Right ventricle myocardium inferior (tissue), 1 donor: ENCODE results near the gene KRT81. TPM values are rescaled to one million over a fixed set of nuclear protein-coding genes. Genes with fewer than 3 reads are reported as not detected.
"Not testable (repeated sequence)": the region's sequence is repeated elsewhere in the genome, so short reads cannot be mapped to it uniquely, and the experiment has no call there.

Experiments used
- ATAC-seq: fragments of 200-7000 bp; cut with Tn5 transposase; one replicate; pipeline ENCODE4 v1.9.1; 2020; ENCODE audit warnings: mild to moderate bottlenecking, moderate library complexity
- DNase-seq: peaks from one replicate; pipeline ENCODE4 v3.0.0; 2021; ENCODE audit errors: missing footprints
- intact Hi-C: fragments of 100-400 bp; cut with DNase I; formaldehyde crosslinking; loops from one replicate; pipeline ENCODE4 v1.11.0; 2022
- total RNA-seq: library from RNA; stranded (reverse); fragmentation: NEBNext Ultra II Directional; extraction: Animal tissue kit (Norgen Biotek cat#: 25700); gene quantifications from one replicate; pipeline ENCODE4 v1.2.1, GENCODE V29; 2021
- donor health status: DM: no; HTN: yes; CAD: no; lungs with severe emphysema.

KRT81 gene
- total RNA-seq, 1 donor from 2014 or later = not detected

DNA sequence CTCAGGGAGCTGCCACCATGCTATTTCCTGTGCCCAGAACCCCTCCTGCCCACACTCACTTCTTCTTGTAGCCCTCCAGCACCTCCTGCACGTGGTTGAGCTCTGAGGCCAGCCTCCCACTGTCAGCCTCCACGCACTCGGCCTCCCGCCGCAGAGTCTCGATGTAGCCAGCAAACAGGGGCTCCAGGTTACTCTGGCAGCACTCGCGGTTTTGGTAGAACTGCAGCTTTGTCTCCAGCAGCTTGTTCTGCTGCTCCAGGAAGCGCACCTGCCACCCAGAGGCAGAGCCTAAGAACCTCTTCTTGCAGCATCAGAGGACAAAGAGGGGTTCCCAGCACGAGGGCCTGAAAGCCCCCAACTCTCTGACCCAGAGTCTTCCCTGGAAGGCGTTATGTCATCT, 27.8 kb upstream of the KRT81 start:
- intact Hi-C loops = no loop called here
- ATAC-seq (no peak), DNase-seq (no peak)

DNA sequence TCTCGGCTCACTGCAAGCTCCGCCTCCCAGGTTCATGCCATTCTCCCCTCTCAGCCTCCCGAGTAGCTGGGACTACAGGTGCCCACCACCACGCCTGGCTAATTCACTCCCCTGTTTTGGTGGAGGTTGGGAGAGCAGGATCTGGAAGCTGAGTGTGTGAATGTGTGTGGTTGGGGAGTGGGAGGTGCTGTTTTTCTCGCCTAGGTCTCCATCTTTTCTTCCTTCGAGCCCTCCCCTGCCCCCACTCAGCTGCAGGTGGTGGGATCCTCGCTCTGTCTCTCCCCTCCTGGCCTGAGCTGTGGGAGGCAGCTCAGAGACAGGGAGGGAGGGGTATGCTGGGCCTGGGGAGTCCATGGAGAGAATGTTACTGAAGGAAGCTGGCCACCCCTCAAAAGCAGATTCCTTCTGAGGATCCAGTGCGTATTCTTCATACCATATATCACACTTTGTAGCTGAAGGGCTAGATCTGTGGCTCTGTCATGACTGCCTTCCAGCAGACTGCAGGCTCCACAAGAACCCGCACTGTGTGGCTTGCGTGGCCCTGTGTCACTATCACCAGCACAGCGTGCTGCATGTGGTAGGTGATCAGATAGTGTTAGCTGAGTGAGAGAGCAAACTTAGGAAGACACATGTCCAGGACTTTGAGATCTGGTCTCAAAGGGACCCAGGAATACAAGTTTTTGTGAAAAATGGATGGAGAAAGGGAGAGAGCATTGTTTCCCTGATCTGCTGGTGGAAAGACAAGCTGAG, 27.1 kb upstream of the KRT81 start:
- no peak for ATAC-seq
- intact Hi-C loops = no loop called here

DNA sequence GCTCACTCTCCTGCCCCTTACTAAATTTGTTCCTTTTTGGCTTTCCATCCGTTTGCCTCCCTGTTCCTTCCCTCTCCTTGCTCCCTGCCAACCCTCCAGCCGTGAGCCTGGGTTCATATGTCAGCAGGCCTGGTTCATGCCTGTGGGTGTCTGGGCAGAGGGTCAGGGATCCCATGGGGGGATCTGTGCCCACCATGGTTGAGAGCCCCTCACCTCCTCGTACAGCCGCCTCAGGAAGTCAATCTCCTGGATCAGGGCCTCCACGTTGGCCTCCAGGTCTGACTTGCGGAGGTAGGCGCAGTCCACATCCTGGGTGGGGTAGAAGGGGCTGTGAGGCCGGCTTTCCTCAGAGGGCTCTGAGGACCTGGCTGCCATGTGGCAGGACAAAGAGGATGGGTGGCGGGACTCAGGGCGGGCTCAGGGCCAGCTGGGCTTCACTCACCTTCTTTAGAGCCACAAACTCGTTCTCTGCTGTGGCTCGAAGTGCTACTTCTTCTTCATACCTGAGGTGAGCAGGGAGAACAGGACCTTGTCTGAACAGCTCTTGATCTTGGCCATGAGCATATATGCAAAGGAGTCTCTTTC, 26.2 kb upstream of the KRT81 start:
- no peak for ATAC-seq
- no peak for DNase-seq
- intact Hi-C loops = no loop called here

More for the DNA sequence above, 27.1 kb upstream of the KRT81 start:
- no peak for DNase-seq

DNA sequence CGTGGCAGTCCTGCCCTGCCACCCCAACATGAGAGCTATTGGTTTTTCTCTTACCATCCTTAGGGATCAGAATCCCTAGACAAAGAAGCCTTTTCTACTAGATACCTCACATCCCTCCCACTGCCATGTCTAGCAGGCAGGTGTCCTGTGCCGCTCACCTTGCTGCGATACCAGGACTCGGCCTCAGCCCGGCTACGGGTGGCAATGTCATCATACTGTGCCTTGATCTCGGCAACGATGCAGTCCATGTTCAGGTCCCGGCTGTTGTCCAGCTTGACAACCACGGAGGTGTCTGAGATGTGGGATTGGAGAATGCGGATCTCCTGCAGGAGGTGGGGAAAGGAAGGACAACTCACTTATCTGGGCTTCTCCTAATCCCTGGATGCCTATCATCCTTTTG, 25.4 kb upstream of the KRT81 start:
- intact Hi-C loops = no loop called here
- no peak for ATAC-seq
- no peak for DNase-seq

DNA sequence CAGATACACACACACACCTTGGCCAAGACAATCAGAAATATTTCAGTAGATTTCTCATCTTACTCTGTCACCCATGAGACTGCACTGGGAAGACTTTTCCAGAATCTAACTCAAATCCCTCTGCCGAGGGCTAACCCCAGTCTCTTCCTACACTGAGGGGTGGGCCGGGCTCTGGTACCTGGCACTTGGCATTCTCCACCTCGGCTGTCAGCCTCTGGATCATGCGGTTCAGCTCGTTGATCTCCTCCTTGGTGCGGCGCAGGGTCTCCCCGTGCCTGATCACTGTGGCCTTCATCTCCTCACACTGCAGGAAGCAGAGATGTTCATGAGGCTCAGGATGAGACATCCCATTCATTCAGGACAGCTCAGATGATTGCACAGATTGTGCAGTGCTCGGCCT, 25.0 kb upstream of the KRT81 start:
- DNase-seq (no peak), ATAC-seq (no peak)
- intact Hi-C loops = no loop called here

DNA sequence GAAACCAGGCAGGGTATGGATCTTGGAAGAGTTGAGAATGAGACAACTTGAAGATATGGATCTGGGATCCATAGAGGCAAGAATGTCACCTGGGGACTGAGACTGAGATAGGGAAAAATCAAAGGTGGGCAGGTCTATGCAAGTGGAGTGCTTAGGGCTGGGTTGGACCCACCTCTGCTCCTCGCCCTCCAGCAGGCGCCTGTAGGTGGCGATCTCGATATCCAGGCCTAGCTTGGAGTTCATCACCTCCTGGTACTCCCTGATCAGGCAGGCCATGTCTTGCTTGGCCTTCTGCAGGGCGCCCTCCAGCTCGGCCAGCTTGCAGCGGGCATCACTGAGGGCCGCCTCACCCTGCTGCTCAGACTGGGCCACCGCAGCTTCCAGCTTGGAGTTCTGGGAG, 24.4 kb upstream of the KRT81 start:
- ATAC-seq, DNase-seq, intact Hi-C loops: not testable (repeated sequence)

DNA sequence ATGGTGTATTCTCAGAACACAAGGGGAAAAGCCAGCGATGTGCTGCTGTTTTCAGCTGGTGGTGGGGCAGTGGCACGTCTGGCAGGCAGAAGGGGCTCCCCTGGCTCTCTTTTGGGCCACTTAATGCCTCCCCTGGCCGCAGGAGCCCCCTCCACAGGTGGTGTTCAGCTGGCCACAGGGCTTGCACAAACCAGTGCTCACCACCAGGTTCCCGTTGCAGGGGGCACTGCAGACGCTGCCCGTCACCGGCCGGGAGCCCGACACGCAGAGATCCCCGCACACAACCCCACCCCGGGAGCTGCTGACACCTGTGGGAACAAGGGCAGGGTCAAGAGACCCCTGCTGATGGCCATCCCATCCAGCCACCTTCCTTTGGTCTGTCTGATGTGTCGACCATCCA, 23.2 kb upstream of the KRT81 start:
- intact Hi-C loops = no loop called here
- ATAC-seq (no peak), DNase-seq (no peak)

DNA sequence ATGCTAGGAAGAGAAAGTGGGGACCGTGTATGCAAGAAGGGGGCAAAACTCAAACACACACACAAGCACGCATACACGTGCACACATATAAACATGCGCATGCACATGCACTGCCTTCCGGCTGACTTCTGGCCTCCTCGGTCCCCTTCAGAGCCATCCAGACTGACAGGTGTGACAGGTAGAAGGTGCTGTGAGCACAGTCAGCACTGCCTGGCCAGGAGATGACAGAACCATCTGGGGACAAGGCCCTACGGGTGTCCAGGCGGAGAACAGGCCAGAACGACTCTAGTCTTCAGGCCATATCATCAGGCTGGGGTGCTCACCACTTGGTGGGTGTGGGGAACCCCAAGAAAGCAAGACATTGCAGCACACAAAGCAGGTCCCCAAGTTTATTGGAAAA, 22.6 kb upstream of the KRT81 start:
- ATAC-seq = no peak
- intact Hi-C loops = no loop called here
- no peak for DNase-seq

DNA sequence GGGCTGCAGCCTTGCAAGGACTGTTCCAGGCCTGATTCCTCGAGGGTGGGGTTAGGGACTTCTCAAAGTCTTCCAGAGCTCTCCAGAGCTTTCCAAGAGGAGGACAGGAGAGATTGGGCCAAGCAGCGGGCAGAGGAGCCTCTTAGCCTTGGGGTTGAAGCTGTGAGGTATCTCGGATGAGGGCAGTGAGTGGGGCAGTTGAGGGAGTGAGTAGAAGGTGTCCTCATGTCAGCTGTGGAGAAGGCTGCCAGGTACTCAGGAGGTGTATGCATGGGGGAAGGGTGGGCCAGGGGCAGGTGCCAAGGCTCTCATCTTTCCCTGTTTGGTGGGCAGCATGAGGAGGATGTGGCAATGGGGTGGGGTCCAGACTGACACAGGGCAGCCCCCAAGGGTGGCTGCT, 22.1 kb upstream of the KRT81 start:
- no peak for ATAC-seq
- intact Hi-C loops = no loop called here
- DNase-seq = no peak

DNA sequence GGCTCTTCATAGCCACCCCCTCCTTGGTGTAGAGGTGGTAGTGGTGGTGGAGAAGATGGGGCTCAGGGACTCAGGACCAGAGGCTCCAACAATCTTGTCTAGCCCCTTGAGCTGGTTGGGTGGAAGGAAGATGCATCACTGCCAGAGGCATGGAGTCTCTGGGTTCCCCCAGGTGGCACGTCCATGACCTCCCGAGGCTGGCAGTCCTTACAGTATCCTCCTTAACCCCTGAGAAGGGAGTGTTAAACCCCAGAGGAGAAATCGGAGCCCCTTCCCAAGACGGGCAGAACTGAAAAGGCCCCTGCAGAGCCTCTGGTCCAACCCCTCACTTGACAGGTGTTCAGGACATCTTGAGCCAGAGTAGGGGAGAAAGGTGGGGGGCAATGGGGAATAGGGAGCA, 20.8 kb upstream of the KRT81 start:
- intact Hi-C loops = no loop called here
- no peak for ATAC-seq
- DNase-seq = no peak

DNA sequence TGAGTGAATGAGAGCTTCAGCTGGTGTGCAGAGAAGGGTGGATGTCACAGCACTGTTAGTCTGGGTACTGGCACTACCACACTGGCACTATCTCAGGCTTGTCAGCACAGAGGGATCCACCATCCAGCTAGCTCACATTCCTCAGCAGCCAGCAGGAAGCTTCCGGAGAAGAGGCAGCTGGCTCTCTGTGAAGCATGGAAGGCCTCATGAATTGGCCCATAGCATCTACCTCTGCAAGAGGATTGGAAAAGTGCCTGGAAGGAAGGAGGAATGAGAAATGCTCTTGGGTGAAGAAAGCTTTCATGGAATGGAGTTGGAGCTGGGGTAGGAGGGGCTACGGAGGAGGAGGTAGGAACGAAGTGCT, 19.9 kb upstream of the KRT81 start:
- ATAC-seq = no peak
- no peak for DNase-seq
- intact Hi-C loops = no loop called here

DNA sequence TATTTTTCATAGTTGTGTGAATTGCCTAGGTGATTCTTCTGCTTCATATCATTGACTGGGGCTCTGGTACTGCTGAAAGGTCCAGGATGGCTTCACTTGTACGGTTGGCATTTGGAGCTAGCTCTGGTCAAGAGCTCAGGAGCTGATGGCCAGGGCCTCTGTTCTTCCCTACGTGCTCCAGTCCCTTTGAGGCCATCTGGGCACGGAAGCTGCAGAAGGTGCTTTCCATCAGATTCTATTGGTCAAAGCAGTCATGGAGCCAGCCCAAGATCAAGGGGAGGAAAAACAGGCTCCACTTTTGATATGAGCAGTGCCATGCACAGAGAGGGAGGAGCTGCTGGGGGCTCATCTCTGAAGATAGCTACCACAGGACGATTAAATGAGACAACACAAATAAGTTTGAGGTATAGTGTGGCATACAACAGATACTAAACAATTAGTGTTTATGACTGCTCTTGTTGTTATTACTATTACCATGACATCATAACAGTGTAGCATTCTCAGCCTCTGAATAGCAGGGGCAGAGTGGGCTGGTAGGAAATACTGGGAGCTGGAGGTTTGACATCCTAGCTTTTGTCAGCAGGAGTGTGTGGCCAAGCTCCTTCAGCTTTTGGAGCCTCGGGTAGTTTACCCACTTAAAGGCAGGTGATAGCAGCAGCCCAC, 19.4 kb upstream of the KRT81 start:
- no peak for ATAC-seq

DNA sequence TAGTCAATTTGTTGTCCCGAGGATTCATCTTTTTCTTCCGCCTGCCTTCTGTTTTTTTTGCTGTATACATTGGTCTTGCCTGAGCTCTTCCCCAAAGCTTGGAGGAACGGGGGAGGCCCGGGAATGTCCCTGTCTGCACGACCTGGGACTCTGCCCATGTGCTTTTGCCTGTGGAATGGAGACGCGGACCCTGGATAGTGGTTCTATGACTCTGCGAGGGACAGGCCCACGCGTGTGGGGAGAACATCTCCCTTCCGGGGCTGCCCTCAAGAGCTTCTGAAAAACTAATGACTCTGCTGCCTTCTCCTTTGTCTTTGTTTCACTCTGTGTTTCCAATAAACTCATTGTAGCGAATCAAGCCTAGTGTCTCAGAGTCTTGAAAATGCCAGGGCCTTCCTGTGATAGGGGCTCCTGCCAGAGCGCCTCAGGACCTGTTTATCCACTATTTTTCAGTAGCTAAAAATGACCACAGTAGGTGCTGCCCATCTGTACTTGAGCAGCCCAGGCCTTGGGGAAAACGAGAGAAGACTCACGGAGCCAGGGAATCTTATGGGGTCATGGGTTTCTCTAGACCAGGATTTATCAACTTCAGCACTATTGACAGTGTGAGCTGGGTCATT, 17.6 kb upstream of the KRT81 start:
- DNase-seq = no peak
- intact Hi-C loops = no loop called here
- ATAC-seq = no peak

More for the DNA sequence above, 19.4 kb upstream of the KRT81 start:
- intact Hi-C loops = no loop called here
- DNase-seq = no peak

DNA sequence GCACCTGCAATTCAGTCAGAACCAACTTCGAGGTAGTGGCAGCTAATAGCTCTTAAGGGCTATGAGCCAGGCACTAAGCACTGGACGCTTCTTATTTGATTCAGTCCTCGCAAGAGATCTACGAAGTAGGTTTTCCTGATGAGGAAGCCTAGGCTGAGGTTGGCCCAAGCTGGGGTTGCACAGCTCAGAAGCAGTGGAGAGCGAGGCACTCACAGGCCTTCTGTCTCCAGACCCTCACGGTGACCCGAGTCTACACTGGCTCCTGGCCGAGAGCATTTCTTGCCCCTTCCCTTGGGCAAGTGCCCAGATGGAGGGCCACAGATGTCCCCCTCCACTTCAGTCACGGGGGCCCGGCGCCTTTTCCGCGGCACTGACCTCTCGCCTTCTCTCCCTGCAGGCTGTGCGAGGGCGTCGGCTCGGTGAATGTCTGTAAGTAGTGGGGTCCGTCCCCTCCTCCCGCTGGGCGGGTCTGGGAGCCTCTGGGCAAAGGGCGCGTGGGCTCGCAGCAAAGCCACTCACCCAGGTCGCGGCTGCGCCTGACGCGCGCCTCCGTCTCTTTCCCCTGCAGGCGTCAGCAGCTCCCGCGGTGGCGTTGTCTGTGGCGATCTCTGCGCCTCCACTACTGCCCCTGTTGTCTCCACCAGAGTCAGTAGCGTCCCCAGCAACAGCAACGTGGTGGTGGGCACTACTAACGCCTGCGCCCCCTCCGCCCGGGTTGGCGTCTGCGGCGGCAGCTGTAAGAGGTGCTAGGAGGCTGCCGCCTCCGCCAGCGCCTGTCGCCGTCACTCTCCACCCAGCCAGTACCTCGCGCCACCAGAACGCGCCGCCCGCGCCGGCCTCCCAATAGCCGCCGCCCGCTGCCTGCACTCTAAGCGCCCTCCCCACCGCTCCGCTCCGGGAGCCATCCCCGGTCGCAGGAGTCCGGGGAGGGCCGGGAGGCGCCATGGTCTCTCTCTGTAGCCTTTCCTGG, 16.8 kb upstream of the KRT81 start:
- ATAC-seq (peak; percentile 75), DNase-seq (peak; percentile 72)
- intact Hi-C loops = no loop called here

DNA sequence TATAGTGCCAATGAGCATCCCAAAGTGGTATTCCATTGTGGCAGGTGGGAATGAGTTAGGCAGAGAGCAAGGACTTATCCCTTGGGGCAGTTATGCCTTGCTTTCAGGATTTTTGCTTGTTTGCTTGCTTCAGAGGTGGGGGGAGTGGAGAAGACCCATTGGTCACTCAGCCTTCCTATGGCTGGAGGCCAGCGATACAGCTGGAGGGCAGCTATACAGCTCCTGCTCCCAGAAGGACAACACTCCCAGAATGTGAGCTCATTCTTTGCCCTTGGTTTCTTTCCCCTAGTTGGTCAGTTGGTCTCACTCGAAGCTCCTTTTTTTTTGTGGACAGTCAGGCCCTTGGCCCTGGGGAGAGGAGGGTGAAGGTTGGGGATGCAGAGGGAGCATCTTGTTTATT, 15.4 kb upstream of the KRT81 start:
- ATAC-seq (no peak), DNase-seq (no peak)
- intact Hi-C loops = no loop called here

DNA sequence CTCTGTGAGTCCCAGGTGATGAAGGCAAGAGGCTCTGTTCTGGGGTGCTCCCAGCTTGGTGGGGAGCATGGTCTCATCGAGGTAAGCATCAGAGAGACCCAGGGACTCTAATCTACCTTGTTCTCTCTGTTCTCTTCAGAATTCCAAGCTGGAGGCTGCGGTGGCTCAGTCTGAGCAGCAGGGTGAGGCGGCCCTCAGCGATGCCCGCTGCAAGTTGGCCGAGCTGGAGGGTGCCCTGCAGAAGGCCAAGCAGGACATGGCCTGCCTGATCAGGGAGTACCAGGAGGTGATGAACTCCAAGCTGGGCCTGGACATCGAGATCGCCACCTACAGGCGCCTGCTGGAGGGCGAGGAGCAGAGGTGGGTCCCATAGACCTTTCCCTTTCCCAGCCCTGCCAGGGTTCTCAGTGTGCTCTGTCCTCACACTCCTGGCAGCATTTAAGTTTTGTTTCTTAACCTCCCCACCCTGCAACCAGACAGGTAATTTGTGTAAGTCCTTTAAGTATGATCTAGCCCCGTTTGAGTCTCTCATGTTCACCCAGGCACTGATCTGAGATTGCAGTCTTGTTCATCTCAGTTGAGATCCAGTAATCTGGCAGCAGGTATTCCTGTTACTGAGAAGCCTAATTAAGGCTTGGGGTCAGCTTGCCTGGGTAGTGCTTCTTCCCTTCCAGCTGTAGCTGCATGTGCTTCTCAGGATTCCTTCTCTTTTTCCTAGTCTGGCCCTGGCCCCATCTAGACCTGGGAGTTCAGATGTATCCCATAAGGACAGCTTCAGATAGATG, 14.8 kb upstream of the KRT81 start:
- DNase-seq = no peak
- ATAC-seq = no peak
- intact Hi-C loops = no loop called here

DNA sequence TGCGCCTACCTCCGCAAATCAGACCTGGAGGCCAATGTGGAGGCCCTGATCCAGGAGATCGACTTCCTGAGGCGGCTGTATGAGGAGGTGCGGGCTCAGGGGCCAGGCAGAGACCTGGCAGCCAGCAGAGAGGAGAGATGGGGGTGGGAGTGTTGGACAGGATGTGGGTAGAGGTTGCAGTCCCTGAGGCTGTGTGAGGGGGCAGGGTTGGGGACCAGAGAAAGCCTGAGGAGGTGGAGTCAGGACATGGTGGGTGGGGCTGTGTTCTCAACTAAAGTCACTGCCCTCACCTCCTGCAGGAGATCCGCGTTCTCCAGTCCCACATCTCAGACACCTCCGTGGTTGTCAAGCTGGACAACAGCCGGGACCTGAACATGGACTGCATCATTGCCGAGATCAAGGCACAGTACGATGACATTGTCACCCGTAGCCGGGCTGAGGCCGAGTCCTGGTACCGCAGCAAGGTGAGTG, 13.6 kb upstream of the KRT81 start:
- intact Hi-C loops, DNase-seq: not testable (repeated sequence)

More for the DNA sequence above, 13.6 kb upstream of the KRT81 start:
- not testable (repeated sequence) for ATAC-seq
